Sigmoid colon (tissue), 3 donors: ENCODE data around the gene PLA2G4D.

ENCODE experiments used
- CTCF ChIP-seq, 4 experiments: fragments of 450-650 bp in 3 of 4; fragments of 200-600 bp in 1 of 4; IDR thresholded peaks; one replicate each; pipeline ENCODE4 v1.5.1; 2016 to 2019; ENCODE audit warnings: antibody characterized with exemption in 4 of 4, mild to moderate bottlenecking in 3 of 4, moderate library complexity in 2 of 4
- POLR2A ChIP-seq, 2 donors: fragments of 450-650 bp; IDR thresholded peaks; one replicate each; pipeline ENCODE4 v1.6.1; 2016; ENCODE audit warnings: antibody characterized with exemption in 2 of 2, mild to moderate bottlenecking in 2 of 2, moderate library complexity in 2 of 2

- TF ChIP-seq CTCF (IDR thresholded peaks at IDR 0.05) (no peak), POLR2A (IDR thresholded peaks at IDR 0.05) (no peak)
Observed at GRCh38 chr15:42130246-42130986, 36.1 kb upstream of the PLA2G4D start.
